Effector memory CD8-positive, alpha-beta T cell (primary cell): ENCODE results near the gene ARID5B.
A peak's percentile ranks its signal among the peaks of the same experiment; 100 is the strongest.

Source experiments
- ATAC-seq: fragments of 150-1000 bp; cut with Tn5 transposase; replicated peaks from 2 replicates; pipeline ENCODE4 v1.10.0; 2021; ENCODE audit warnings: mild to moderate bottlenecking, moderate library complexity
- DNase-seq, 3 experiments: peaks; one replicate each; pipeline ENCODE4 v3.0.0; 2021
- H3K27ac Mint-ChIP-seq, 2 donors: one replicate each; pipeline ENCODE4 v1.8.0; 2022; ENCODE audit warnings: mild to moderate bottlenecking in 2 of 2, mixed read lengths in 2 of 2, moderate library complexity in 2 of 2
- H3K27me3 Mint-ChIP-seq, 2 donors: one replicate each; pipeline ENCODE4 v1.8.0; 2022; ENCODE audit warnings: mixed read lengths in 2 of 2
- H3K36me3 Mint-ChIP-seq: one replicate; pipeline ENCODE4 v1.8.0; 2022; ENCODE audit warnings: mild to moderate bottlenecking, moderate library complexity, mixed read lengths; ENCODE audit not compliant: insufficient read depth
- H3K4me1 Mint-ChIP-seq, 2 donors: one replicate each; pipeline ENCODE4 v1.8.0; 2022; ENCODE audit warnings: low read depth in 2 of 2, mixed read lengths in 2 of 2
- H3K4me3 Mint-ChIP-seq, 2 donors: one replicate each; pipeline ENCODE4 v1.8.0; 2022; ENCODE audit warnings: mild to moderate bottlenecking in 2 of 2, mixed read lengths in 2 of 2, moderate library complexity in 2 of 2
- H3K9me3 Mint-ChIP-seq, 2 donors: one replicate each; pipeline ENCODE4 v1.8.0; 2022; ENCODE audit warnings: mixed read lengths in 2 of 2

ARID5B gene

DNA sequence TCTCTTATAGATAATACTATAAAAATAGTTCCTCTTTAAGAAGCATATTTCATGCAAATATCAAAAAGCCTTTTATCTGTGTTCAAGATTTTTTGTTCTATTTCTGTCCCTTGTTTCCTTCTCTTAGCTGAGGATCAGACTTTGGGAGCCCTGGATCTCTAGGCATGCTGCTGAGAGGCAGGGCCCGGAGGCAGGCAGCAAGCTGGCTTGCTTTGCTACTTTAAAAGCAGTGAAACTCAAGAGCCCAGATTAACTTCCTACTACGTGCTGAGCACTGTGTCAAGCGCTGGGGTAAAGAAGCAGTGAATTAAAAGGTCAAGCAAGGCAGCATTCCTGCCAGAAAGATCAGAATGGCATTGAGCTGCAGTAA lies 31.0 kb upstream of the ARID5B start:
- H3K4me1 Mint-ChIP-seq, result no peaks in the 10 kb centered on the region
- H3K27me3 Mint-ChIP-seq, result peaks cover 0 to 35% of the 10 kb centered on the region in 2 donors
- H3K9me3 Mint-ChIP-seq, result no peaks in the 10 kb centered on the region
- H3K27ac Mint-ChIP-seq, result no peak overlapping the region
- peaks cover under 1% of the 10 kb centered on the region for H3K36me3 Mint-ChIP-seq
- DNase-seq (no peak), ATAC-seq (no peak)
- no peak overlapping the region for H3K4me3 Mint-ChIP-seq

GRCh38 chr10:61871487-61871886 lies 30.0 kb upstream of the ARID5B start:
- ATAC-seq (no peak), DNase-seq (no peak)
- Mint-ChIP-seq H3K27ac (no peak overlapping the region), H3K4me1 (no peaks in the 10 kb centered on the region), H3K27me3 (peaks cover 0 to 45% of the 10 kb centered on the region in 2 donors), H3K9me3 (no peaks in the 10 kb centered on the region), H3K36me3 (no peaks in the 10 kb centered on the region), H3K4me3 (no peak overlapping the region)

- H3K27me3 Mint-ChIP-seq, result peaks cover 0 to 26% of the 10 kb centered on the region in 2 donors
- H3K4me1 Mint-ChIP-seq, result peaks cover 6 to 8% of the 10 kb centered on the region in 2 donors
- ATAC-seq (no peak), DNase-seq (no peak)
- no peaks in the 10 kb centered on the region for H3K36me3 Mint-ChIP-seq
- no peak overlapping the region for H3K4me3 Mint-ChIP-seq
- H3K9me3 Mint-ChIP-seq, result no peaks in the 10 kb centered on the region
- no peak overlapping the region for H3K27ac Mint-ChIP-seq
Observed at GRCh38 chr10:61877887-61878739, 23.4 kb upstream of the ARID5B start.

DNA sequence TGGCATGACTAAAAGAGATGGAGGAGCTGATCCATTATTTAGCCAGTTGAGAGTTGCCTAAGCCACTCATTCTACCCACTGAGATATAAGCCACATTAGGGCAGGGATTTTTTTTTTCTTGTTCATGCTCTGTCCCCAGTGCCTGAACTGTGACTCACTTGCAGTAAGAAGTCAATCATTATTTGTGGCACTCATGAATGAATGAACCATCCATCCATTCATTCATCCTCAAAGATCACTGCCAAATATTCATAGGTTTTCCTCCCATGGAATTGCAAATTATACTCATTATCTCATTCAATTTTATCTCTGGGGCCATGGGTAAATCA lies 22.8 kb upstream of the ARID5B start:
- ATAC-seq, result no peak
- H3K4me1 Mint-ChIP-seq, result peaks cover 8 to 12% of the 10 kb centered on the region in 2 donors
- no peak for DNase-seq
- H3K27me3 Mint-ChIP-seq, result peaks cover 0 to 20% of the 10 kb centered on the region in 2 donors
- no peak overlapping the region for H3K27ac Mint-ChIP-seq
- no peaks in the 10 kb centered on the region for H3K36me3 Mint-ChIP-seq
- no peaks in the 10 kb centered on the region for H3K9me3 Mint-ChIP-seq
- H3K4me3 Mint-ChIP-seq, result no peak overlapping the region

DNA sequence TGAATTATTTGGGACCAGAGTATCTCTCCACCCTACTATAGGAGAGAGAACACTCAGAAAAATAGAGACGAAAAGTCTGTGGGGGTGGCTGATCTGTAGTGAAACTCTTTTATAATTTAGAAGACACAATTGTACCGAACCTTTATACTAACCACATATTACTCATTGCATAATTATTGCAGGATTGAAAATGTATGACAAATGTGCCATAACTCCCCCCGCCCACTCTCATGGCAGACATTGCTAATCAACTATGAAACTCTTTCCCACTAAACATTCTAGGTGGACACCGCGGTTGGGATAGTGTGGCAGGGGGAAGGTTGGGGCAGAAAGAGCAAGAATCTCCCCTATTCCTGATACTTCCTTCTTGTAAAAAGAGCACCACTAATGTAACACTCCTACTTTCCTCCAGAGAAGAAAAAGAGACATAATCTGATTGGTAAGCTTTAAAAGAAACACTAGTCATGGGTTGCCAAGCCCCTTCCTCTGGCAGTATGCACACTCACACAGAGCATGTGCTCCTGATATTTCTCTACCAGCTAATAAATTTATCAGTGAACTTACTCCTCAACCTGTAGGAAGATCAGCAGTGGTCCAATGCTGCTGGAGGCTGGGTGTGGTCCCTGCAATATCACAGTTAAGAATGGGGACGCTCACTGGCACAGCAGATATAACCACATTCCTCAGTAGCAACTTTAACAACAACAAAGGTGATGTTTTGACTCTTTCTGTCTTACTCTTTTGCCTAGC lies 18.7 kb upstream of the ARID5B start:
- Mint-ChIP-seq H3K4me1 (peaks cover 8 to 12% of the 10 kb centered on the region in 2 donors), H3K9me3 (no peaks in the 10 kb centered on the region), H3K36me3 (no peaks in the 10 kb centered on the region), H3K27me3 (peaks cover 0 to 14% of the 10 kb centered on the region in 2 donors), H3K27ac (peak overlapping the region in 1 of 2 donors; percentile 63), H3K4me3 (no peak overlapping the region)
- DNase-seq (no peak), ATAC-seq (no peak)

DNA sequence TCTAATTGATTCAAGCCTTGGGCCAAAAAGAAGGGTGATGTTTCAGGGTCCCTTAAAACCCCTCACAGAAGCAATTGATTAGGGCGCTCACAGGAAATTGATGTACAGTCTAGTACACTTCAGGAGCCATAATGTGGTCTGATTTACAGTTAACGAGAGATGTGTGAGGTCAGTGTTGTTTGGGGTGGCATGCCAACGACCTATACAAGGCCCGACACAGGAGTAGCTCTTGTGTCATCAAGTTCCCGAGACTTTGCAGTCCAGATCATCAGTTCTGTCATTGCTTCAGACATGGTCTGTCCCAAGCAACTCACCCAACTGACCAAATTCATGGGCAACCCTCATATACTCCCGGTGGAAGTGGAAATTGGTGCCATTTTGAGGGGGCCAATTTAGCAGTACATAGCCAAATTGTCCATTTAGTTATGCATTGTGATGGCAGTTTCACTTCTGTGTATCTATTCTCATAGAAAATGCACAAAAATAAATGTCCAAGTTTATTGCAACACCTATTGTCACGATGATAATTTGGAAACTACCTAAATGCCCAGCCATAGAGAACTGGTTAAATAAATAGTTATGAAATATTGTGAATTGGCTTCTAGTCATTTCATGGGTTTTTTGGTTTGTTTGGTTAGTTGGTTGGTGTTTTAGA lies 18.0 kb upstream of the ARID5B start:
- H3K4me1 Mint-ChIP-seq, result peaks cover 8 to 12% of the 10 kb centered on the region in 2 donors
- H3K9me3 Mint-ChIP-seq, result no peaks in the 10 kb centered on the region
- peaks cover 0 to 21% of the 10 kb centered on the region in 2 donors for H3K27me3 Mint-ChIP-seq
- DNase-seq, result no peak
- peak overlapping the region in 1 of 2 donors; percentile 63 for H3K27ac Mint-ChIP-seq
- ATAC-seq, result no peak
- no peaks in the 10 kb centered on the region for H3K36me3 Mint-ChIP-seq
- H3K4me3 Mint-ChIP-seq, result no peak overlapping the region

- no peak for ATAC-seq
- Mint-ChIP-seq H3K36me3 (no peaks in the 10 kb centered on the region), H3K27me3 (peaks cover 0 to 27% of the 10 kb centered on the region in 2 donors), H3K4me3 (no peak overlapping the region), H3K4me1 (peaks cover 5 to 7% of the 10 kb centered on the region in 2 donors), H3K9me3 (no peaks in the 10 kb centered on the region), H3K27ac (no peak overlapping the region)
- no peak for DNase-seq
Observed at GRCh38 chr10:61887772-61888171, 13.7 kb upstream of the ARID5B start.

GRCh38 chr10:61888744-61889143 lies 12.8 kb upstream of the ARID5B start:
- H3K27ac Mint-ChIP-seq, result no peak overlapping the region
- no peak for DNase-seq
- H3K9me3 Mint-ChIP-seq, result no peaks in the 10 kb centered on the region
- H3K4me1 Mint-ChIP-seq, result no peaks in the 10 kb centered on the region
- H3K36me3 Mint-ChIP-seq, result no peaks in the 10 kb centered on the region
- no peak for ATAC-seq
- H3K27me3 Mint-ChIP-seq, result peaks cover 0 to 27% of the 10 kb centered on the region in 2 donors
- no peak overlapping the region for H3K4me3 Mint-ChIP-seq

DNA sequence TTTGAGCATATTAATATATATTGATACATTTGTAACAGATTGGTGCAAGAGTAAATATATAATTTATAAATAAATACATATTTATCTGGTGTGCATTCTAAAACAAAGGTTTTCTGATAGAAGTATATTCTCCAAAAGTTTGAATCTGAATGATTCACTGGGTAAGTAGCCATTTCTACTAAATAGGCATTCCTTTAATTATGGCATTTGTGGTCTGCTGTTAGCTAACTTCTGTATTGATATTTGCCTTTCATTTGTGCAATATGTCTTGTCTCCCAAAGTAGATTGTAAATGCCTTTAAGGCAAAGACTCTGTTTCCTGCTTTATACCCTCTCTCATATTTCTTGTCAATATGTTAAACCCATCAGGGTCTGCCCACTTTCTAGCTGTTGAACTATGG lies 11.1 kb upstream of the ARID5B start:
- no peak for ATAC-seq

GRCh38 chr10:61890881-61891409 lies 10.6 kb upstream of the ARID5B start:
- peaks cover 0 to 14% of the 10 kb centered on the region in 2 donors for H3K27me3 Mint-ChIP-seq
- H3K4me1 Mint-ChIP-seq, result no peaks in the 10 kb centered on the region
- DNase-seq (no peak), ATAC-seq (no peak)
- no peaks in the 10 kb centered on the region for H3K36me3 Mint-ChIP-seq
- no peak overlapping the region for H3K27ac Mint-ChIP-seq
- no peaks in the 10 kb centered on the region for H3K9me3 Mint-ChIP-seq
- no peak overlapping the region for H3K4me3 Mint-ChIP-seq

More for the DNA sequence above, 11.1 kb upstream of the ARID5B start:
- Mint-ChIP-seq H3K27me3 (peaks cover 0 to 18% of the 10 kb centered on the region in 2 donors), H3K4me3 (no peak overlapping the region), H3K9me3 (no peaks in the 10 kb centered on the region), H3K4me1 (no peaks in the 10 kb centered on the region), H3K27ac (no peak overlapping the region), H3K36me3 (no peaks in the 10 kb centered on the region)
- no peak for DNase-seq

GRCh38 chr10:61891906-61892585 lies 9.5 kb upstream of the ARID5B start:
- Mint-ChIP-seq H3K36me3 (no peaks in the 10 kb centered on the region), H3K4me1 (peaks cover 4 to 6% of the 10 kb centered on the region in 2 donors), H3K27ac (no peak overlapping the region), H3K9me3 (no peaks in the 10 kb centered on the region), H3K27me3 (peaks cover 0 to 14% of the 10 kb centered on the region in 2 donors), H3K4me3 (no peak overlapping the region)
- DNase-seq, result no peak
- ATAC-seq, result no peak

DNA sequence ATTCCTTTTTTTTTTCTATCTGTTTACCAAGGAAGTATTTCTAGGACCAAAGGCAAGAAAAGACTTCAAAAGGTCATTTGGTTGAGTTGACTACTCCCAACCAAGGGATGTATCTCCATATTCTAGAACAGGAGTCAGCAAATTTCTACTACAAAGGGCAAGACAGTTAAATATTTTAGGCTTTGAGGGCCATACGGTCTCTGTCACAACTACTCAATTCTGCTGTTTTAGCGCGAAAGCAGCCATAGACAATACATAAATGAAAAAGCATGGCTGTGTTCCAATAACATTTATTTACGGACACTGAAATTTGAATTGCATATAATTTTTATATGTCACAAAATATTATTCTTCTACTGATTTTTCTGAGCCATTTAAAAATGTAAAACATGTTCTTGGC lies 8.5 kb upstream of the ARID5B start:
- Mint-ChIP-seq H3K36me3 (no peaks in the 10 kb centered on the region), H3K4me1 (peaks cover 9 to 12% of the 10 kb centered on the region in 2 donors), H3K27me3 (peaks cover 0 to 12% of the 10 kb centered on the region in 2 donors), H3K4me3 (no peak overlapping the region), H3K9me3 (no peaks in the 10 kb centered on the region), H3K27ac (no peak overlapping the region)
- ATAC-seq (no peak), DNase-seq (no peak)

- Mint-ChIP-seq H3K9me3 (no peaks in the 10 kb centered on the region), H3K27me3 (peaks cover 0 to under 1% of the 10 kb centered on the region in 2 donors), H3K27ac (no peak overlapping the region), H3K4me3 (no peak overlapping the region), H3K36me3 (no peaks in the 10 kb centered on the region), H3K4me1 (peaks cover 21% of the 10 kb centered on the region in 2 donors)
- ATAC-seq (no peak), DNase-seq (no peak)
Observed at GRCh38 chr10:61894133-61894532, 7.4 kb upstream of the ARID5B start.
